IPS DF 6.9 (cell line): Measurements from ENCODE around the gene JAKMIP3.

ENCODE experiments used
- DNase-seq: peaks from one replicate; pipeline ENCODE4 v3.0.0-alpha.2; 2013; ENCODE audit warnings: low read depth, low spot score
- H3K27ac ChIP-seq: one replicate; pipeline ENCODE4 v1.5.1; 2013; ENCODE audit warnings: low read length, control low read depth
- H3K27me3 ChIP-seq: 2 replicates; pipeline ENCODE4 v1.6.1; 2013; ENCODE audit warnings: mild to moderate bottlenecking, low read length; ENCODE audit not compliant: control insufficient read depth, insufficient read depth
- H3K36me3 ChIP-seq: 2 replicates; pipeline ENCODE4 v1.6.1; 2013; ENCODE audit warnings: low read length; ENCODE audit not compliant: control insufficient read depth, insufficient read depth
- H3K4me1 ChIP-seq: 2 replicates; pipeline ENCODE4 v1.6.1; 2013; ENCODE audit warnings: low read length; ENCODE audit not compliant: control insufficient read depth, insufficient read depth
- H3K4me3 ChIP-seq: 2 replicates; pipeline ENCODE4 v1.5.1; 2013; ENCODE audit warnings: mild to moderate bottlenecking, low read length
- H3K9me3 ChIP-seq: 2 replicates; pipeline ENCODE4 v1.6.1; 2013; ENCODE audit warnings: low read length, inconsistent platforms; ENCODE audit not compliant: control insufficient read depth, insufficient read depth
- whole genome bisulfite sequencing: extraction: QIAGEN DNeasy Blood & Tissue Kit; methylation state at CpG from one replicate; pipeline ENCODE4 v1.1.7; 2013; ENCODE audit warnings: mixed read lengths, missing lambda C conversion rate; ENCODE audit not compliant: insufficient read length, insufficient coverage; 5-methylcytosine and 5-hydroxymethylcytosine counted together

JAKMIP3 gene

DNA sequence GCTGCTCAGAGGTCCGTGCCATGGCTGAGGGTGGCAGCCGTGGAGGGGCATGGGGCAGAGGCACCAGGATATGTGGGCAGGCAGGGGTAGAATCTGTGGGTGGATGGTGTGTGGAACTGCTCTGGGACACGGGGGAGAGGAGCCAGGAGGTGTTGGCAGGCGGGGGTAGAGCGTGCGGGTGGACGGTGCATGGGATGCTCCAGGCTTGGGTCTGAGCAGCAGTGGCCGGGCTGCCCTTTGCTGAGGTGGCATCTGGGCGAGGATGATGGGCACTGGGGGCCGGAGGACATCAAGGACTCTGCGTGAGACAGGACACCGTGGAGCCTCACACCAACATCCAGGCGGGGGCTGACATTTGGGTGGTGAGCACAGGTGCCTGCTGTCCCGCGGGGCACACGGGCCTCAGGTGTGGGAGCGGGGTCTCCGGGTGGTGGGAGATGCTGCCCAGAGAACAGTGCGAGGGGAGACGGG is 46.2 kb downstream of the JAKMIP3 start:
- DNase-seq = no peak
- Histone ChIP-seq H3K27ac (no peak overlapping the region), H3K4me1 (no peaks in the 10 kb centered on the region), H3K4me3 (no peak overlapping the region), H3K36me3 (no peaks in the 10 kb centered on the region), H3K27me3 (no peaks in the 10 kb centered on the region), H3K9me3 (no peaks in the 10 kb centered on the region)
- no CpG with 5 or more reads among the region's 20 CpGs for WGBS

DNA sequence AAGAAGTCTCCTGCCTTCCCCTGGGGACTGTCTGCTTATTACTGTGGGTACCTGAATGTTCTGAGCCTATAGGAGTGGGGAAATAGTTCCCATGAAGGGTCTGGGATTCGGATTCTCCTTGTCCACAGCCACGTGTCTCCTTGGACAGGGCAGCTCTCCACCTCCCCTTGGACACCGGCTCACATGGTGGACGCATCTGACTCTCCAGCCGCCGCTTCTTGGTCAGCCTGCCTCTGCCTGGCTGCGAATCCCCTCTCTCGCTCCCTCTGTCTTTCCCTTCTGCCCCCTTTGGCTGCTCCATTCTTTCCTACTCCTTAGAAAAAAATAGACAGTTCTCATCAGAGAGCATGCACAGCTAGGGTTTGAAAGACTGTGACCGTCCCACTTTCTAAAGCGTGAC is 46.9 kb downstream of the JAKMIP3 start:
- Histone ChIP-seq H3K36me3 (no peaks in the 10 kb centered on the region), H3K4me3 (no peak overlapping the region), H3K4me1 (no peaks in the 10 kb centered on the region), H3K27ac (no peak overlapping the region), H3K27me3 (no peaks in the 10 kb centered on the region), H3K9me3 (no peaks in the 10 kb centered on the region)
- WGBS = no CpG with 5 or more reads among the region's 10 CpGs
- DNase-seq = no peak

DNA sequence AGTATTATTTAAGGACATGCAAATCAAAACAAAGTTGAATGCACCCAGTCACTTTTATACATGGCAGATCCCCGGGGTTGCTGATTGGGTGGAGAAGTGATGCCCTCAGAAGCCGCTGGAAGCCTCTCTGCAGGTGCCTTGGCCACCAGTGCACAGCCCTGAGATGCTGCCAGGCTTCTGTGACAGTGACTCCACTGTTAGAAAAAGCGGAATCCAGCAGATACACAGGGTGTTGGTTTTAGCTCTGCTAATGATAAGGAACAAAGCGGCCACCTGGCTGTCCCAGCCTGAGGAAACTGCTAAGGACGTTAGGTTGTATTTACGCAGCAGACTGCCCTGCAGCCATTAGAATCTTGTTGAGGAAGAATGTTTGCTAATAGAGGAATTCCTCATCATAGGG is 47.5 kb downstream of the JAKMIP3 start:
- DNase-seq = no peak
- Histone ChIP-seq H3K9me3 (no peaks in the 10 kb centered on the region), H3K4me1 (no peaks in the 10 kb centered on the region), H3K4me3 (no peak overlapping the region), H3K27ac (no peak overlapping the region), H3K36me3 (no peaks in the 10 kb centered on the region), H3K27me3 (no peaks in the 10 kb centered on the region)
- WGBS = no CpG with 5 or more reads among the region's 6 CpGs

- H3K4me3 ChIP-seq = no peak overlapping the region
- DNase-seq = no peak
- H3K27me3 ChIP-seq = no peaks in the 10 kb centered on the region
- H3K36me3 ChIP-seq = no peaks in the 10 kb centered on the region
- no CpG with 5 or more reads among the region's 14 CpGs for WGBS
- H3K4me1 ChIP-seq = no peaks in the 10 kb centered on the region
- no peaks in the 10 kb centered on the region for H3K9me3 ChIP-seq
- no peak overlapping the region for H3K27ac ChIP-seq
Observed at GRCh38 chr10:132113766-132114365, 48.1 kb downstream of the JAKMIP3 start.

DNA sequence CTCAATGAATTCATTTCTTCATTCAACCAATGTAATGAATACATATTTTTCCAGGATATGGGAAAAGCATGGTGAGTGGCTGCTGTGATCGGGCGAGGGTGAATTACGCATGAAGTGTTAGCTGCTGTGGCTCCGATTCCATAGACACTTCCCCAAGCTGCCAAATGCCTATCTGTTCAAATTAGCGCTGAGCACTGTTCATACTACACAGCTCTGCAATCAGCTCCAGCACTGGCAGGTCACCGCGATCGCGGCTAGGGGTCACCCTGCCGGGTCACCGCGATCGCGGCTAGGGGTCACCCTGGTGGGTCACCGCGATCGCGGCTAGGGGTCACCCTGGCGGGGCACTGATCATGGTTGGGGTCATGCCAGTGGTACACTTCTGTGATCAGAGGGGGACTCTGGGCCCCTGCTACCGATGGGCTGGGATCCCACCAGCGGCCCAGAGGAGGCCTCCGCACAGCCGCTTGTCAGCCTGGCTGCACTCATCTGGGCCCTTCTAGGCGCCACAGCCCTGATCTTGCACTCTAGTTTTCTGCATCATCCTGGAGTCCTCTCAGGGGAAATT is 49.3 kb downstream of the JAKMIP3 start:
- WGBS = no CpG with 5 or more reads among the region's 24 CpGs
- H3K27ac ChIP-seq = no peak overlapping the region
- H3K27me3 ChIP-seq = no peaks in the 10 kb centered on the region
- no peaks in the 10 kb centered on the region for H3K9me3 ChIP-seq
- DNase-seq = no peak
- no peak overlapping the region for H3K4me3 ChIP-seq
- no peaks in the 10 kb centered on the region for H3K4me1 ChIP-seq
- no peaks in the 10 kb centered on the region for H3K36me3 ChIP-seq
